GM12874 (cell line): ENCODE results near the gene PIEZO2.

Source experiments
- CTCF ChIP-seq: IDR thresholded peaks from 2 replicates; pipeline ENCODE4 v1.5.1; 2011; ENCODE audit warnings: low read depth, mild to moderate bottlenecking, control low read depth, low read length, moderate library complexity; ENCODE audit not compliant: insufficient read depth

Gene PIEZO2

GRCh38 chr18:10977042-10977441, 172.3 kb downstream of the PIEZO2 start:
- no peak for TF ChIP-seq CTCF

- no peak for TF ChIP-seq CTCF
These were observed 175.7 kb downstream of the PIEZO2 start for GRCh38 chr18:10973567-10974203.

GRCh38 chr18:10971717-10972116, 177.7 kb downstream of the PIEZO2 start:
- no peak for TF ChIP-seq CTCF

GRCh38 chr18:10965119-10965518, 184.2 kb downstream of the PIEZO2 start:
- TF ChIP-seq CTCF, result no peak

GRCh38 chr18:10953672-10954071, 195.7 kb downstream of the PIEZO2 start:
- no peak for TF ChIP-seq CTCF

- TF ChIP-seq CTCF, result no peak
These were observed 197.5 kb downstream of the PIEZO2 start for GRCh38 chr18:10951631-10952544.

- TF ChIP-seq CTCF, result no peak
These were observed 198.3 kb downstream of the PIEZO2 start for GRCh38 chr18:10950876-10951630.
